ENCODE measurements around the gene C1orf167.
"Not testable (repeated sequence)": the region's sequence is repeated elsewhere in the genome, so short reads cannot be mapped to it uniquely, and the experiment has no call there.

Gene C1orf167

DNA sequence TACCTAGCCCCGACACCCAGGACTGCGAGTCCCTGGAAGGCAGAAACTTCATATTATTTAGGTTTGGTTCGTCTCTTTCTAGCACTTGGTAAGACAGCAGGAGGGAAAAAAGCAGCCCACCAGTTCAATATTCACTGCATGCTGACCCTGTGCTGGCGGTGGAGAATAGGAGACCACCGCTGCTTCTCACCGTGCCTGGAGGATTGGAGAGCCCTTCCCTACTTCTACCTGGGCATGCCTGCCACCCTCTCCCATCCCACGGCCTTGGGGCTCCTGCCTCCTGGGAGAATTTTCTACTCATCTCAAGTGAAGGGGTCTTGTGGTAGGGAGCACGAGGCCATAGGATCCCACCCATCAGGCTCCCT lies 38.4 kb downstream of the C1orf167 start:
- no peak for DNase-seq (ENCODE audit: low spot score)

- no peak for DNase-seq (ENCODE audit: low spot score)
Measured at GRCh38 chr1:11800756-11801433, 38.9 kb downstream of the C1orf167 start.

- DNase-seq (ENCODE audit: low spot score) = no peak
Measured at GRCh38 chr1:11802616-11802972, 40.6 kb downstream of the C1orf167 start.

DNA sequence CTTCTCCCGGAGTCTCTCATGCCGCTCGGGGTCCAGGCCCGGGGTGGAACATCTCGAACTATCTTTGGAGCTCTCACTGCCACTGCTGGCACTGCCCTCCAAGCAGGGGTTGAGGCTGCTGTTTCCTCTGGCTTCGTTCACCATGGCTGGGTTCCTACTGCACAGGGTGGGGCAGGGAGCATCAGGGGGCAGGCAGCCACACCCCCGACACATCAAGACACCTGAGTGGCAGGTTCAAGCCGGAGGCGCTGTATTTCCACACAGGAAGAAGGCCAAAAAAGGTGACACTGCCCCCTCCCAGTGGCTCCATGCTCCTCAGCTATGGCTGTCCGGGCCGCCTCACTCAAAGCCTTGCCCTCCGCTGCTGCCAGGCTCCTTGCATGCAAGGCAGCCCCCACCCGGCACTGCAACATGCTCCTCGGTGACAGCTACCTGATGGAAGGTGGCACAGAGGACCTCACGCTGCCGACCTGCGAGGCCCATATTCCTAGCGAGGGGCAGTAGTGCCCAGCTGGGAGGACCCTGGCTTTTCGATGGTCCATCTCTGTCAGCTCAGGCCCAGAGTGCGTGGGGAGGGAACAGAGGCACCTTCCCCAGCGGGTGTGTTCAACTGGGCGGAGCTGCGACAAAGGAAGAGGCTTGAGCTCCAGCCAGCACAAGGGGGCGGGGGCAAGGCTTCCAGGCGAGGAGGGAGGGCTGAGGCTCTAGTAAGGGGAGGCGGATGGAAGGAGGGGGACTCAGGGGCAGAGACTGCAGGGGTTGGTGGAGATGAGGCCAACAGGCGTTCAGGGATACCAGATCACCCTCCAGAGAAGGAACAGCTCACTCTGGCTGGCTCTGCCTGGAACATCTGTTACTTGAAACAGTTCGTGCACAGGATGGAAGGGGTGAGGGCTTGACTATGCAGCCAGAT lies 41.2 kb downstream of the C1orf167 start:
- peak; percentile 77 for DNase-seq (ENCODE audit: low spot score)

DNA sequence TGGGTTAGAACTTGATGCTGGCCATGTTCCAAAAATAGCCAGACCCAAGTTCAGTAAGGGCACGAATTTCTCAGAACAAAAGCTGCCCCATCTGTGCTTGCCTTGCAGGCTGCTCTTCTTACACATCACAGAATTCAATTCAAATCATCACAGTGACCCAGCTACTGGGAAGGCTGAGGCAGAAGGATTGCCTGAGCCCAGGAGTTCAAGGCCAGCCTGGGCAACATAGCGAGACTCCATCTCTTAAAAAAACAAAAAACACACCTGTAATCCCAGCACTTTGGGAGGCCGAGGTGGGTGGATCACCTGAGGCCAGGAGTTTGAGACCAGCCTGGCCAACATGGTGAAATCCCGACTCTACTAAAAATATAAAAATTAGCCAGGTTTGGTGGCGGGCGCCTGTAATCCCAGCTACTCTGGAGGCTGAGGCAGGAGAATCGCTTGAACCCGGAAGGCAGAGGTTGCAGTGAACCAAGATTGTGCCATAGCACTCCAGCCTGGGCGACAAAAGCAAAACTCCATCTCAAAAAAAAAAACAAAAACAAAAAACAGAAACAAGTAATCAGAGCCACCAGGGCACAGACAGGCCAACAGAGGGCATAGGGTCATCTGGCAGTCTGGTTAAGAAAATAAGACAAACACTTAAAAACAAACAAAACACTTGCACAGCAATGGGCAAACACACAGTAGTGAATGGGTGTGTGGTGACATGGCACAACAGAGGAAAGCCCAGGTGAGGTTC lies 42.1 kb downstream of the C1orf167 start:
- not testable (repeated sequence) for DNase-seq (ENCODE audit: low spot score)

GRCh38 chr1:11804666-11805421 lies 42.9 kb downstream of the C1orf167 start:
- peak; percentile 25 for DNase-seq (ENCODE audit: low spot score)

DNA sequence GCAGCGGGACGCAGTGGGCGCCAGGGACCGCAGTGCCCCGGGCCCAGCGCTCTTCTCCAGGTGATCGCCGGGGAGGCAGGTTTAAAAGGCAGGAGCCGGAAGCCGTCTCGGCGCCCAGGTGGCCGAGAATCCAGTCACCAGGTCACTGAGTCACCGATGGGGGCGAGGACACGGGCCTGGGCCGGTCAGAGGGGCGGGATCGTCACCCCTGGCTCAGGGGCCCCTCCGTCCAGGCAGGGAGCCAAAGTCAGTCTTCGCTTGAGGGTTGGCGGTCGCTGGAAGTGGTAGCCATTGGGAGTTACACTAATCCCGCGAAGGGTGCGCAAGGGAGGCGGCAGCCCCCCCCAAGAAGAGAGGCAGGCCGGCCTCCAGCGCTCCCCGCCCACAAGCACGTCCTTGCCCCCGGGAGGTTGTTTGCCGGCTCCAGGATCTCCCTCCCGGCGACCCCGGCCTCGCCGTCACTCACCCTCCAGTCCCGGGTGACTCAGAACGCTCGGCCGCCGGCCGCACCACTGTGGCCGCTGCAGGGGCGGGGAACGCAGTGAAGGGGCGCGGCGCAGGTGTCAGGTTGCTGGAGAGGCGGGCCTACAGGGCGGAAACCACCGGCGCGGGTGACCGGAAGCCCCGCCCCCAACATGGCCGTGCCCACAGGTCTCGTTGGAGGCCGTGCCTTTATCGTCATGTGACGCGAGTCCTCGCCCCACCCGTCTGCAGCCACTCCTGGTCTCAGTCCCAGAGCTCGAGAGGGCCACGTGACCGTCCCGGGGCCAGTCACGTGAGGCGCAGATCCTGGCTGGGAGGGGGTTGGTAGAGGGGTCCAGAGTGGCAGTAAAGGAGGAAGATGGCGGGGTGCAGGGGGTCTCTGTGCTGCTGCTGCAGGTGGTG lies 43.7 kb downstream of the C1orf167 start, which contains the start of the genes CLCN6 and MTHFR:
Gene CLCN6 (plus strand): TSS at position 770 of the 885 bp plus-strand sequence. CDS start 72 bp downstream, at position 842.
Gene MTHFR (minus strand): TSS at position 543 of the 885 bp plus-strand sequence. CDS start 2,848 bp downstream, outside the sequence.
- peak; percentile 98 for DNase-seq (ENCODE audit: low spot score)

DNA sequence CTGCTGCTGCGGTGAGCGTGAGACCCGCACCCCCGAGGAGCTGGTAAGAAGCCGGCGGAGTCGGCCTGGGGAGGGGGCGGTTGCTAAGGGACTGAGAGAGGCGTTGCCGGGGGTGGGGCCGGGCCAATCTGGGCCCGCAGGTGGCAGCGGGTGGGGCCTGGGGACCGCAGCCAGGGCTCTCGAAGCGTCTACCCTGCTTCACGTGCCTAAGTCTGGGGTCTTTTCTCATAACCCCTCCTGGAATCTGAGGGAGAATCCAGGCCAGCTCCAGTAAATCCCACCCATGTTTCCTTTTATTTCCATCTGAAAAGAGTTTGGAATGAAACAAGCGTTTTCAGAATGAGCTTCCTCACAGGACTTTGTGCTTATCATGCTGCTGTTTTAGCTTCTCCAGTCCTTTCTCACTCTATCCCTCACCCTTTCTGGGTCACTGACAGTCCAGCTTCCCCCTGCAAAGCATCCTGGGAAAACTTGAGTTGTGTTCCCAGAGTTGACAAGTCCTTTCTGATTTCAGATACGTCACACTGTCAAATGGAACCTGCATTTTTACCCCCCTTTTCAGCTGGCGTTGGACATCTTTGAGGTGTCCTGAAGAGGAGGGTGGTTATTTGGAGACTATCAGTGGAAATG lies 44.4 kb downstream of the C1orf167 start:
- DNase-seq (ENCODE audit: low spot score) = no peak

DNA sequence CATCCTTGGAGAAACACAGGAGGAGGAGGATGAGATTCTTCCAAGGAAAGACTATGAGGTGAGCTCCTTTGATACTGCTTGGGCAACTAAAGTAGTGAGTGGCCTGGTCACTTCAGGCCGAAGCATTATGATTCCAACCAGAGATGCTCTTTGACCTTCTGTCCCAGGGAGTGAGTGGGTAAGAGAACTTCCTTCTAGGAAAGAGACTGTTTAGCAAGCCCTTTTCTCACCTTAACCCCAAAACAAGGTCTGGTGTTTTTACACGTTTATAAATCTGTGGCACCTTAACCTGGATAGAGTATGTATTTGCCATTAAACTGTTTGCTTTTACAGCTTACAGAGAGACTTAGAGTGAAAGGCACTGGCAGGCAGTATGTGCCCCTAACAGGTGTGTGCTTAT lies 45.1 kb downstream of the C1orf167 start:
- no peak for DNase-seq (ENCODE audit: low spot score)

DNA sequence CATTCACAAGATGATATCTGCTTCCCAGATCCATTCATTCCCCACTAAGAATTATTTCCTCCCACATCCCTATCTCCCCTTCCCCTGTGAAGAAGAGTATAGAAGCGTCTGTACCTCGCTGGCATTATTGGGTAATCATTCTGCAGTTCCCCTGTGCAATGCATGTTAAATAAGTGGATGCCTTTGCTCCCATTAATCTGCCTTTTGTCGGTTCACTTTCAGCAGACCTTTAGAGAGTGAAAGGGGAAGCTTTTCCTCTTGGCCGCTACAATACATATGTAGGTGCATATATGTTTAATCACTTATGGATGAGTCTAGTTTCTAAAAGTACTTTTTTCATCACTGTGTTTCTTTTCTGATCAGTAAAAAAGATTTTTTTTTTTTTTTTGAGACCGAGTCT lies 51.0 kb downstream of the C1orf167 start:
- DNase-seq (ENCODE audit: low spot score) = no peak

DNA sequence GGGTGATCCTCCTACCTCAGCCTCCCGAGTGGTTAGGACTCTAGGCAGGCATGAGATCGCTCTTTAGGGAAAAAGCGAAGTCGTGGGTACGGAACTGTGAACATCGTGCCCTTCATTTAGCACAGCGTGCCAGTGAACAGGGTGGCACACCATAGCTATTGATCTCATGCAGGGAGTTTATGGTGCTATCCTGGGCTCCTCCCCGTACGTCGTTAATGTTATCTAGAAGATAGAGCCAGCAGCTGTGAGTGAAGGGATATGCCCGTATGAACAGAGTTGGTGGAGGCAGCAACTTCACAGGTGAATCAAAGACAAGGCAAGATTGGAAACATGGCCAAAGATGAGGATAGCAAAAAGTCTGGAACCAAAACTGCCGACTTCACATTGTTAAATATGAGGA lies 55.2 kb downstream of the C1orf167 start:
- DNase-seq (ENCODE audit: low spot score) = no peak

- DNase-seq (ENCODE audit: low spot score) = no peak
Measured at GRCh38 chr1:11822091-11822490, 60.1 kb downstream of the C1orf167 start.

DNA sequence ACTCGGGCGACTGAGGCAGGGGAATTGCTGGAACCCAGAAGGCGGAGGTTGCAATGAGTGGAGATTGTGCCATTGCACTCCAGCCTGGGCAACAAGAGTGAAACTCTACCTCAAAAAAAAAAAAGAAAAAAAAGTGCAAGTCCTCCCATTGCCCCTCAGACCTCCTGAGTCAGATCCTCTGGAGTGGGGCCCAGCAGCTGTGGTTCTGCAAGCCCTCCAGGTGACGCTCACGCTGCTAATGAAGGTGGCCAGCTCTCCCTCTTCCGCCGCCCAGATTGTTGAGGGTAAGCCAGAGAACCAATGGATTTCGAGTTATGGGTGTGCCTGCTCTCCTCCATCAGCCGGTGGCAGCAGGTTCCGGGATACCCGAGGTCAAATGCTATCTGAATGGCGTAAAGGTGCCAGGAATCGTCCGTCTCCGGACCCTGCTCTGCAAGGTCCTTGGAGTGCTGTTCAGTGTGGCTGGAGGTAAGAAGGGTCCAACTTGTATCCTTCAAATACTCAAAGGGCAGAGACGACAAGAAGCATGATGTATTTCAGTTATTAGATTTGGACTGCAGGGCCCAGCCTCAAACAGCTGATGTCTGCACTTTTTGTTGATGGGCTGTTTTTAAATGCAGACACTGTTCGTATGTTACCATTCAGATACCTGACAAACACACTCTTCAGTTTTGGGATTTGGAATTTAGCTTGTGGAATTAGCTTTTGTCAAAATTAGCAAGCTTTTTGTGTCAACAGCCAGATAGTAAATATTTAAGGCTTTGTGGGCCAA lies 61.6 kb downstream of the C1orf167 start:
- DNase-seq (ENCODE audit: low spot score) = no peak

GRCh38 chr1:11825131-11825530 lies 63.1 kb downstream of the C1orf167 start:
- DNase-seq (ENCODE audit: low spot score) = no peak

DNA sequence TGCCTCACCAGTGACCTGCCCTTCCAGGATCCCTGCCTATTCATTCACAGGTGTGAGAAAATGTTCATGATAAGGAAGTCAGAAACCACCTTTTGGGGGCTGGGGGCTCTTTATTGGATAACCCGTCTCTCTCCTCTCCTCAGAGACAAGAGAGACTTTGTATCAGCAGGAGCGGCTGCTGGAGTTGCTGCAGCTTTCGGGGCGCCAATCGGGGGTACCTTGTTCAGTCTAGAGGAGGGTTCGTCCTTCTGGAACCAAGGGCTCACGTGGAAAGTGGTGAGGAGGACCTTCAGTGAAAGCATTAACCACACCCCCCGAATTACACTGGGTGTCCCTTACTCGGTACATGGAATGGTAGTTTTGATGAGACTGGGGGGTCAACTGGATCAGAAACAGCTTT lies 65.0 kb downstream of the C1orf167 start:
- DNase-seq (ENCODE audit: low spot score) = no peak

GRCh38 chr1:11828511-11828910 lies 66.5 kb downstream of the C1orf167 start:
- DNase-seq (ENCODE audit: low spot score) = no peak

GRCh38 chr1:11831945-11832725 lies 70.1 kb downstream of the C1orf167 start:
- no peak for DNase-seq (ENCODE audit: low spot score)

GRCh38 chr1:11833497-11833896 lies 71.5 kb downstream of the C1orf167 start:
- DNase-seq (ENCODE audit: low spot score) = no peak

DNA sequence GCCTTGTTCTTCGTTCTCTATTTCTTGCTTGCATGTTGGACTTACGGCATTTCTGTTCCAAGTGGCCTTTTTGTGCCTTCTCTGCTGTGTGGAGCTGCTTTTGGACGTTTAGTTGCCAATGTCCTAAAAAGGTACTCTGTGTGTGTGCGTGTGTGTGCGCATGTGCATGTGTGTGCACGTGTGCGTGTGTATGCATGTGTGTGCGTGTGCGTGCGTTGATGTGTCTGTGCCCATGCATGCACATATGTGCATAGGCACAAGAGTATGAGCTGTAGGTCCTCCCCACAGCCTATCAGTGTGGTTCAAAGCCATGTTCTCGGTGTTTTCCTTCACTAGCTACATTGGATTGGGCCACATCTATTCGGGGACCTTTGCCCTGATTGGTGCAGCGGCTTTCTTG lies 71.9 kb downstream of the C1orf167 start:
- DNase-seq (ENCODE audit: low spot score) = no peak

Measured in CD4-positive, alpha-beta T cell treated with Interleukin-6 at 100 ng/mL for 8 hours (primary cell).